NCI-H524 treated with DMSO at 0.1 percent for 48 hours (cell line): ENCODE measurements around the gene MAN1A2.
"Not testable (repeated sequence)": the region's sequence is repeated elsewhere in the genome, so short reads cannot be mapped to it uniquely, and the experiment has no call there.

Experiments
- DNase-seq: peaks from one replicate; lab custom pipeline; 2025; lab: John Stamatoyannopoulos, UW

MAN1A2 gene

DNA sequence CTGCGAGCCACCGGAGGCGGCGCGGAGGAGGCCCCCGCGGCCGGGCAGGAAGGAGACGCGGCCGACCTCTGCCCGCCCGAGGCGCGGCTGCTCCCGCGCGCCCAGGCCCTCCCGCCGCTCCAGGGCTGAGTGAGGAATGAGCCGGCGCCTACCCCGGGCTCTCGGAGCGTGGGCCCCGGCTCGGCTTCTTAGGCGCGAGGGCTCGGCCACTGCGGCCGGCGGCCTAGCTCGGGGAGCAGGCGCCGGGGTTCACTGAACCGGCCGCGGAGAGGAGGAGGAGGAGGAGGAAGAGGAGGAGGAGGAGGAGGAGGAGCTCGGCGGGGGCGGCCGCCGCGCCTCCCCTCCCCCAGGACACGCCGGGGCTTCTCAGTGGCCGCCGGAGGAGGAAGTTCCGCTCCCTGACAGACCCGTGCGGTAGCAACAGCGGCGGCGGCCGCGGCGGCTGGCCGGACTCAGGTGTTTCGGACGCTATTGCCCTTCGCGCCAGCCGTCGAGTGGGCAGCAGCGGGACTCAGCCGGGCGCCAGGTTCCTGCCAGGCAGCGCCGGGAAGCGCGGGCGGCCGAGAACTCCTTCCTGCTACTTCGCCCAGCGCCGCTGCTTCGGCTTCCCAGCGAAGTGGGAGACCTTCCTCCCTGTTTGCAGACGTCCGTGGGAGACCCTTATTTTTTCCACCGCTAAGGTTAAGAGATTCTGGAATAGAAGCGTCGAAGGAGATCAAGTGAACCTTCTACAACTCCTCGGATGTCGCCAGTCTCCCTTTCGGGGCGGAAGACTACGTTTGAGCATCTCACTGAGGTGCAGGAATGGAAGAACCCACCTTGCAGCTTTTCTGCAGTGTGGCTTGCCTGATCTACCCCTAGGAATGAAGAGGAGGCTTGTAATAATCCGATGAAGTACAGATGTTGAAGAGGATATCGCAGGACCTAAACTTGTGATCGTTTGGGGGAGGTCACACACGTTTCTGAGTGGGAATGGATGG, at the start of gene MAN1A2:
TSS of gene MAN1A2 (plus strand) at position 404 of the 980 bp plus-strand sequence. CDS start 735 bp downstream, outside the sequence.
- peak; percentile 51 for DNase-seq

DNA sequence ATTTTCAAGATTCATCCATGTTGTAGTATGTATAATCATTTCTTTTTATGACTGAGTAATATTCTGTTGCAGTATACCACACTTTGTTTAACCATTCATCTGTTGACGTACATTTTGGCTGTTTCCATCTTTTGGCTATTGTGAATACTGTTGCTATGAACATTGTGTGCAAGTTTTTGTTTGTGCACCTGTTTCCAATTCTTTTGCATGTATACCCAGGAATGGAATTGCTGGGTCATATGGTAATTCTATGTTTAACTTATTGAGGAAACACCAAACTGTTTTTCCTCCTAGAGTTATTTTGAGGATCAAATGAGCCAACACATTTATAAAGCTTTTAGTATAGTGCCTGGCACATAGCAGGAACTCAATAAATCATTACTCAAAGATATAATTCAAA, 49.2 kb upstream of the MAN1A2 start:
- no peak for DNase-seq

DNA sequence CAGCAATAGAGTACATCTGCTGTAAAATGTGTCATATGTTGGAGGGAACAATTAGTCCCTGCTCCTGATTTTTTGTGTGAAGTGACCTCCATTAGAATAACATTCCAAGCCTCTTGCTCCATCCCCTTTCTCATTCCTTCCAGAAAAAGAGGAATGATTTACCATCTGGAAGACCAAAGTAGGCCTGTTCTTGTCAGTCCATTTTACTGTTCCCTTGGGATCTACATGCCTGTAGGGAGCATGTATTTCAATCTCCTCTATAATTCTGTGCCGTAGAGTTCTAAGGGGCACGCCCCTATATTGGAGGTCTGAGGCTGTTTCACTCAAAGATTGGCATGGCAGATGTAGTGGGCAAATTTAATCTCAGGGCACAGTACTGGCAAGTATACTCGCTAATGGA, 48.8 kb upstream of the MAN1A2 start:
- no peak for DNase-seq

DNA sequence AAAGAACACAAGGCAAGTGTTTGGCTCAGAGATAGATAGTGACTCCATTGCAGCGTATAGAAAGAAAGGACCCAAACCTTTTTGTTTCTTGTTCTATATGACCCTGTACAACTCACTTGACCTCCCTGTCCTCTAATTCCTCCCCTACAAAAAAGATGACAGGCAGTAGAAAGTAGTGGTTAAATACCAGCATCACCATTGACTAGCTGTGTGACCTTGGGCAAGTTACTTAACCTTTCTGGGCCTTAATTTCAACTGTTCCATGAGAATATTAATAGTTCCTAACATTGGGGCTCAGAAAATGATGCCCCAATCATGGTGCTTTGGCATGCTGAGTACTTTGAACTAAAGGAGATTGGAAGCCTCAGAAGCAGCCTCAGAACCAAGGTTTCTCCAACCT, 46.7 kb upstream of the MAN1A2 start:
- no peak for DNase-seq

DNA sequence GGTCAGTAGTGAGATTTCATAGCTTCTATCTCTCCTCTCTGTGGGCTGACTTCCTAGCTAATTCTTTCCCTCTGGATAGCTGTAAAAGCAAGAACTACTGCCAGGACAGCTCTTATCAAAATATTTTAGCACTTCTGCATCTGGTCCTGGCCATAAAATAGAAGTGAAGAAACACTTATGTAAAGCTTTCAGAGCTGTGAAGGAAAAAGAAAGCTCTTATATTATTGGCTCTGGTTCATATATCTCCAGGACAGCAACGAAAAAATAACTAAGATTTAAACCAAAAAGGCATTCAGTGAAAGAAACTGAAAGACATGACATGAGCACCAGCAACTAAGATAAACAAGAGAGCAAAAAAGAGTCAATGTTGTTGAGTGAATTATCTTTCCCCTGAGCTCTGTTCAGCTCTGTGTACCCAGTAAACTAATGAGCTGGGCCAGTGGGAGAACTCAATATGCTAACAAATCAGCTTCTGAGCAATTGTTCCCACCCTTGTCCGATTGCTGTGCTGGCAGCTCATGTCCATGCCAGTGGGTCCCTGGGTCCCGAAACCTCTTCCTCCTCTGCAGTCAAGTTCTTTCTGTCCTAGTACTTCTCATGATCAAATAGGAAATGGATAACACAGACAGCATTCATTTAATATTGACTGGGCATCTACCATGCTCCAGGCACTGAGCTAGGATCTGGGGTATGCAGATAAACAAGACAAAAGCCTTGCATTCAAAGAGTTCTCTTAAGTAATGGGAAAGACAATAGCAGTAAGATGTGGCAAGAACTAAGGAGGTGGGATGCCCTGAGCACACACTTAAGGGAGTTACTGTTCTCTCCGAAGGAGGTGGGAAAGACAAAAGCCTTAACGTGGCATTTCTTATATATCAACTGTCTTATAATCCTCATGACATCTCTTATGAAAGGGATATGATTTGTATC, 45.3 kb upstream of the MAN1A2 start:
- DNase-seq: no peak

DNA sequence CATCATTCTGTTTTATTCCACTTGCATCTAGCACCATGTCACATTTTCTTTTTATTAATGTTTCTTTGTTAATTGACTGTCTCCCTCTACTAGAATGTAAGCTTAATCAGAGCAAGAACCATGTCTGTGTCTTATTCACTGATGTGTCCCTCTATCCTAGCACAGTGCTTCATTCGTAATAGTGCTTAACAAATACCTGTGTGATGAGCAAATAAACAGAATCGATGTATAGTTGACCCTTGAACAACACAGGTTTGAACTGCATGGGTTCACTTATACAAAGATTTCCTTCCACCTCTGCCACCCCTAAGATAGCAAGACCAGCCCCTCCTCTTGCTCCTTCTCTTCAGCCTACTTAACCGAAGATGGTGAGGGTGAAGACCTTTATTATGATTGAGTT, 42.9 kb upstream of the MAN1A2 start:
- DNase-seq: no peak

DNA sequence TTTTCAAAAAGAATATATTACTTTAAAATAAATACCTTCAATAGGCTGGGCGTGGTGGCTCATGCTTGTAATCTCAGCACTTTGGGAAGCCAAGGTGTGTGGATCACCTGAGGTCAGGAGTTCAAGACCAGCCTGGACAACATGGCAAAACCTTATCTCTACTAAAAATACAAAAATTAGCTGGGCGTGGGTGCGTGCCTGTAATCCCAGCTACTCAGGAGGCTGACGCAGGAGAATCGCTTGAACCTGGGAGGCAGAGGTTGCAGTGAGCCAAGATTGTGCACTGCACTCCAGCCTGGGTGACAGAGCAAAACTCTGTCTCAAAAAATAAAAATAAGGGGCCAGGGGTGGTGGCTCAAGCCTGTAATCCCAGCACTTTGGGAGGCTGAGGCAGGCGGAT, 41.2 kb upstream of the MAN1A2 start:
- not testable (repeated sequence) for DNase-seq

DNA sequence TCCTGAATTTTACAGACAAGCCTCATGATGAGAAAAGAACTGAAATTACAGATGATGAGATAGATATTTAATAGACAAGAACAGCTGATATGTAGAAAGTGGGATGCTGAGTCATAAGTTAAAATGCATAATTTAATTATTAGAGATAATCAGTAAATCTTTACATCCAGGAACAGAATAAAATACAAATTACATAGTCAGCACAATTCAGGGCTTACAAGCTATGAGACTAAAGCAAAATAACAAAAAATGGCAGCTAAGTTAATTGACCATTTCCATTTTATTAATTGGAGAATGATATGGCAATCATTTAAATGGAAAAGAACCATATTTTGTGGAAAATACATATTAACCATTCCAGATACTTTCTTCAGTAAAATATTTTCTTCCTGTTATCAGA, 40.2 kb upstream of the MAN1A2 start:
- DNase-seq: no peak

DNA sequence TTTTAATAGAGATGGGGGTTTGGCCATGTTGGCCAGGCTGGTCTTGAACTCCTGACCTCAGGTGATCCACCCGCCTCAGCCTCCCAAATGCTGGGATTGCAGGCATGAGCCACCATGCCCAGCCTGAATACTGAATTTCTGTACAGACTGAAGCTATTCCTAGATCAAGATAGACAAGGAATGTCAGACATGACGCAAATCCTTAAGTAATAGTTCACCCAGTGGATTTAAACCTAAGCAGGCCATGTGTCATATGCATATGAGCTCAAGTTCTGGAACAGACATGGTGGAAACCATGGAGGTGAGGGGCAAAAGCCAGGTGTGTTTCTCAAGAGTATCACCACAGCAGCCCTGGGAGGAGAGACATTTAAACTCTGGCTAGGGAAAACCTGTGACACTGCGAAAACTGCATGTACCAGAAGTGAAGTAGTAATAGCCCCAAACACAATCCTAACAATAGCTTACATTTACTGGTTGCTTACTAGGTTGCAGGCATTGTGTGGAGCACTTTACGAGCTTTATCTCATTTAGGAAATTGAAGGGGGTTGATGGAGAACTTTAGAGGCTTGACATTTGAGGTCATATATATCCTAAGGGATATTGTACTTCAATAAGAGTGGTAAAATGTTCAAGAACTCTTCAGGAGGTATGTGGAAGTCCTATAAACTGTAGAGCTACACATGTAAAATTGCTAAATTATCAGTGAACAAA, 31.7 kb upstream of the MAN1A2 start:
- DNase-seq: no peak

DNA sequence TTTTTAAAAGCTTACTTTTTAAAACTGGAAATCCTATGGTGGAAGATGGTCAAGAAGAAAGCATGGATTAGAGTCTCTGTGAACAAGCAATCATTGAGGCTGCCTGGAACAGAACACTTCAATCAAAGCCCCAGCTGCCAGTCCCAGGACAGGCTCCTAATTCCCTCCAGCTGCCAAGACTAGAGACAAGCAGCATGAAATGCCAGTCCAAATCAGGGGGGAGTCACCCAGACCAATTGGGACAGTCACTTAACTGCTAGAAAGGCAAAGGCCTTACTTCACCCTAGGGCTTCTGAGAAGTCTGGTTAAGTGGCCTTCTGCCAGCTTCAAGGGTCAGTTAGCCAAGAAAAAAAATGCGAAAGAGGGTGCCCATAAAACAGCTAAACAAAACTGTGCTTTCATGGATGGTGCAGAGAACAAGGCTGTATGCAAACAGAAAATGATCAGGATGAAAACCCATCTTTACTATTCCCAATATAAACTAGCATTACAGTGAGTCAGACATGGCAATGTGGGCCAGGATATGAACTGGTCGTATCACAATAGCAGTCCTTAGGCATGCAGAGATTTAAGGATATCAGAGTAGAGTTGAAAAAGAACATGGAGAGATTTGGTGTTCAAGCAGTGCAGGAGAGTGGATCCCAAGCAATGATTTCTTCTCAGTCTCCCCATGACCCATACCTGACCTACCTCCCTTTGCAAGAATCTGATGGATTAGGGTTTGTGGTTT, 31.0 kb upstream of the MAN1A2 start:
- no peak for DNase-seq

DNA sequence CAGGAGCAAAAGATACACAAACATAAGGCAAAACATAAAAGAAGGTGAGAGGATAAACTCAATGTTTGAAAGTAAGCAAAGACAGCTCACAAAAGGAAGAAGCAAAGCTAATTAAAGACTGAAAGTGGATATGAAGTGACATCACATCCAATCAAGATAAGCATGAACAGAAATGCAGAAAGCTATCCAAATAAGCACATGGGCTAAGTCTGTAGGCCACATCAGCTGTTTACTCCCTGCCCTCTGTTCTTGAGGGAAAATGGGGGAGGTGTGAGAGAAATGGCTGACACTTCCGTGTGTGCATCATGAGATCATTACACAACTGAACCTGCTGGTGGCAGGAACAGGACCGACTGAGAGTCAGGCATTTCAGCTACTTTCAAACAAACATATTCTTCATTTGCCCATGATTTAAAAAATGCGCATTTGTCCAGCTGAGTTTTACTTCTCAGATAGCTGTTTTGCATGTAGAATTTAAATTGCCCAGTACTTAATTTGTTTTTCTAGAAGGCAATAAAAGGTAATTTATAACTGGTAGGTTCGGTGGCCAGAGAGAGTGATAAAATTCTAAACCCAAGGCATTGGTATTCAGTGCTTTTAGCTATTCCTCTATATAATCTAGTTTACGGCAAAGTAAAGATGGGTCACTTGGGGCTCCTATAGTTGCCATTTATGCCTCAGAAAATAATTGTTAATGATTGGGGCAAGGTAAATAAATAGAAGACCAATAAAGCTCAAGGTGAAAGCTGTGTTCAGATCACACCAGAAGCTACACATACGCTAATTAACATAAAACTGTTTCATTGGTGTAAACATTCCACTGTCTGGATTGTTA, 27.2 kb upstream of the MAN1A2 start:
- DNase-seq: no peak

DNA sequence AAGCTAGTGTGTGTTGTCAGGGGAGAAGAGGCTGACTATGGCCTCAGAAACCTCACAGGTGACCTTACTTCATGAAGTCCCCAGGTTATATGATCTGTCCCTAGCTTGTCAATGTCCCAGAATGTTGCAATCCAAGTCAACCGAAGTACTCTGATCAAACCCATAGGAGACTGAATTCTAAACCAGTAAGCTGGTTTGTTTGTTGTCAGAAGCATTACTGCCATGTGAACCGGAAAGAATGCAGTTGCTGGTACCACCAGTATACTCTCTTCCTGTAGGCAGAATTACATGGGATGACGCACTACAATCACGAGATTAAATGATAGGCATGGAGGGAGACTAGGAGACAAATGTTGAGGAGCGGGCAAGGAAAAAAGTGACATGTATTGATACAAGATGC, 26.1 kb upstream of the MAN1A2 start:
- DNase-seq: no peak

DNA sequence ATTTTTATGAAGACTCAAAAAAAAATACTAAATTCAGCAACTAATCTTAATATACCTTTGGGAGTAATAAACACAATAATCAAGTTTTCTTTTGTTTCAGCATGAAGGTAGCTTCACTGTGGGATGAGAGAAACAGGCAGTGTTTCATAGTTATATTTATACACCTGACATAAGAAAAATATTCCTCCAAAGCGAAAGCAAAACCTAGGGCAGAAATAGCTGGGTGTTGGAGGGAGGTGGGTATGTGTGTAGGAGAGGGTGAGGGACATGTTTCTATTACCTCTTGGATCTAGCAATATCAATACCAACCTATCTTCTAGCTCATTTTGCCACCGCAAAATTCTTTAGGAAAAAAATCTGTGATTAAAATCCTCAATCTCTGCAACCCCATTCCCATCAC, 24.9 kb upstream of the MAN1A2 start:
- no peak for DNase-seq

DNA sequence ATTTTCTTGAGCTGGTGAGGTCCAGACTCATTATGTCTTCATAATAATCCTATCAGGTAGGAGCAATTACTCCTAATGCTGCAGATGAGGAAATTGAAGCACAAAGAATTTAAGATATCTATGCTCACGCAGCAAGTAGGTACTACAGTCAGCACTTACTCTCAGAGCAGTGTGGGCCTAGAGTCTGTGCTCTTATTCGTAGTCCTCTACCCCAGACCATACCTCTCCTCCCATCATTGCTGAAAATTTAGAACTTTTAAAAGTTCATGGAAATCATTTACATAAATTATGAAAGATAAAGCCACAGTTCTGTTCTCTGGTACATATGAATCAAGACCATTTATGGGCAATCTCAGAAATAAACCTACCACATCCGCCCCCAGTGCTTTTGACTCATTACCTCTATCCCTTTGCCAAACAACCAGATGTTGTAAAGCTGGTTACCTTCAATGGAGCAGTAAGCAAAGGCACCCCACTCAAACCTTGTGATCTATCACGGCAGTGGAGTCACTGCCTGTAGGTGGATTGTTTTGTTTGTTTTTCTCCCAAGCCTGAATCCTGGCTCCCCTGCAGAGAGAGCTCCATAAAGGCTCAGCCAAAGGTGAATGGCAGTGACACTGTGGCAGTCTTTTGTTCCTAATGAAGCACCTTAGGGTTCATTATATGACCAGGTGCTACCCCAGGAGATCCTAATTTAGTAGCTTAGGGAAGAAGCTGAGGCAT, 20.9 kb upstream of the MAN1A2 start:
- no peak for DNase-seq

DNA sequence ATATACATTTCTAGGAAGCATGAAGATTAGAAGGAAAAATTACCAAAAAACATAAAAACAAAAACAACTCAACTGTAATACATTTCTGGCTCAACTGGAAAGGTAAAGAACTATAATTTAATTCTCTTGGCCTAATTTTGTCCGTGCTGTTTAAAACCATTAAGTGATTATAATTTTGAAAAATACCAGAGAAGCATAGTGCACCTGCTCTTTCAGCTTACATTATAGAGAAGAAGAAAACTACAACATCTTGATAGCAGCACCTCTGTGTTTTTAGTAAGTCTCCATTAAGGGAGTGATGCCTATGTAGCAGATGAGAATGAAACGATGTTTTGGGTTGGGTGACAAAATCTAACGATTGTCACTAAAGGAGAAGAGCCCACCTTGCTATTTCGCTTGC, 19.3 kb upstream of the MAN1A2 start:
- DNase-seq: no peak

DNA sequence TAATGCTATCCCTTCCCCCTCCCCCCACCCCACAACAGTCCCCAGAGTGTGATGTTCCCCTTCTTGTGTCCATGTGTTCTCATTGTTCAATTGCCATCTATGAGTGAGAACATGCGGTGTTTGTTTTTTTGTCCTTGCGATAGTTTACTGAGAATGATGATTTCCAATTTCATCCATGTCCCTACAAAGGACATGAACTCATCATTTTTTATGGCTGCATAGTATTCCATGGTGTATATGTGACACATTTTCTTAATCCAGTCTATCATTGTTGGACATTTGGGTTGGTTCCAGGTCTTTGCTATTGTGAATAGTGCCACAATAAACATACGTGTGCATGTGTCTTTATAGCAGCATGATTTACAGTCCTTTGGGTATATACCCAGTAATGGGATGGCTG, 14.6 kb upstream of the MAN1A2 start:
- DNase-seq: not testable (repeated sequence)

DNA sequence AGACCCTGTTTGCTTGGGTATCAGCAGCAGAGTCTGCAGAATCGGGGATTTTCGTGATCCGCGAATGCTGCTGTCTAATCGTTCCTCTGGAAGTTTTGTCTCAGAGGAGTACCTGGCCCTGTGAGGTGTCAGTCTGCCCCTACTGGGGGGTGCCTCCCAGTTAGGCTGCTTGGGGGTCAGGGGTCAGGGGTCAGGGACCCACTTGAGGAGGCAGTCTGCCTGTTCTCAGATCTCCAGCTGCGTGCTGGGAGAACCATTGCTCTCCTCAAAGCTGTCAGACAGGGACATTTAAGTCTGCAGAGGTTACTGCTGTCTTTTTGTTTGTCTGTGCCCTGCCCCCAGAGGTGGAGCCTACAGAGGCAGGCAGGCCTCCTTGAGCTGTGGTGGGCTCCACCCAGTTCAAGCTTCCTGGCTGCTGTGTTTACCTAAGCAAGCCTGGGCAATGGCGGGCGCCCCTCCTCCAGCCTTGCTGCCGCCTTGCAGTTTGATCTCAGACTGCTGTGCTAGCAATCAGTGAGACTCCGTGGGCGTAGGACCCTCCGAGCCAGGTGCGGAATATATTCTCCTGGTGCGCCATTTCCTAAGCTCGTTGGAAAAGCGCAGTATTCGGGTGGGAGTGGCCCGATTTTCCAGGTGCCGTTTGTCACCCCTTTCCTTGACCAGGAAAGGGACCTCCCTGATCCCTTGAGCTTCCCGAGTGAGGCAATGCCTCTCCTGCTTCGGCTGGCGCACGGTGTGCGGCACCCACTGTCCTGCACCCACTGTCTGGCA, 9.2 kb upstream of the MAN1A2 start:
- not testable (repeated sequence) for DNase-seq

DNA sequence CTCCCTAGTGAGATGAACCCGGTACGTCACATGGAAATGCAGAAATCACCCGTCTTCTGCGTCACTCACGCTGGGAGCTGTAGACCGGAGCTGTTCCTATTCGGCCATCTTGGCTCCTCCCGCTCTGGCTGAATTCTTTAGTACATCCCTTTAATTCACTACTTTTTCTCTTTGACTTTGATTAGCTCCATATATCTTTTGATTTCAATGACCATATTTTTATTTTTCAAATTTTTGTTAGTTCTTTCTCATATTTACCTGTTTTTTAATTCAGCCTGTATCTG, 8.7 kb upstream of the MAN1A2 start:
- not testable (repeated sequence) for DNase-seq

DNA sequence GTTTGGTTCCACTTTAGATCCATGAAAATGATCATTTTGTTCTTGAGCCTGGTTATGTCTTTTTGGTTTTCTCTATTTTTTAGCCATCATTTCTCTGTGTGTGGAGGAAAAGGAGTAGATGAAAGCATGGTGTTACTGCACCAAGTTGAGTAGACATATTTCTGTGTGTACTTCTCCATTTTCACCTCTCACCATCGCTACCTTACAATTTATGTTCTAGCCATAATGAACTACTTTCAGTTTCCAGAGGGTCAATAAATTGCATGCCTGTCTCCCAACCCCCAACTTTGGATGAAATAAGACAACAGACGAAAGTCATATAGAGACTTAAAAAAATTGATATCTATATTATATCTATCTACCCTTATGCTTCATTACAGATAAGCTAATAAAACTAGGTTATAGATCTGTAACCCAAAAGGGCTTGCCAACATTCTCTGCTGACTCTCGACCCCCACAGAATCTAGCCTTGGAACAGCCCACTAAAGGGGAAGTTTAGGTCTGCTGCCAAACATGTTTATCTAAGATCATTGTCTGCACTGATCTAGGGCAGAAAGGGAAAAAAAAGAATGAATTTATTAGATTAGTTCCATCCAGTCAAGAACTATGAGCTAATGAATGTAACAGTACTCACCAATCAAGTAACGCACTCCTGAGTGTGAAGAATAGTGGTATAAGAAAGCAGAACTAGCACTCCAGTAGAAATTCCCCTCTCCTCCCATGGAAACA, 7.5 kb upstream of the MAN1A2 start:
- no peak for DNase-seq
